HEK293 (cell line): ENCODE measurements around the gene SH3GL1.
A peak's percentile ranks its signal among the peaks of the same experiment; 100 is the strongest.

Source experiments
- CTCF ChIA-PET: fragments of 350-600 bp; formaldehyde crosslinking; extraction: SDS; loops from one replicate; lab custom pipeline; 2021; ENCODE audit warnings: antibody characterized with exemption; lab: Yijun Ruan, JAX
- POLR2A ChIA-PET: fragments of 300-600 bp; formaldehyde crosslinking; extraction: SDS; loops from one replicate; lab custom pipeline; 2020; ENCODE audit warnings: antibody characterized with exemption, inconsistent platforms; lab: Yijun Ruan, JAX
- H3K27ac ChIP-seq: fragments of 200-500 bp; sonication (Bioruptor generic); 2 replicates; pipeline ENCODE4 v1.5.1; 2014; ENCODE audit warnings: low read depth, low read length, control low read depth, inconsistent platforms; ENCODE audit errors: extremely low read depth
- H3K36me3 ChIP-seq, 2 experiments: fragments of 200-500 bp in 1 of 2; sonication (Bioruptor generic) in 1 of 2; 1 replicate in 1 of 2; 2 replicates in 1 of 2; pipeline ENCODE4 v1.5.1; 2014 to 2017; ENCODE audit warnings: inconsistent platforms in 2 of 2, low read length in 2 of 2; ENCODE audit not compliant: control insufficient read depth in 2 of 2, insufficient read depth in 1 of 2
- H3K4me1 ChIP-seq: fragments of 200-500 bp; sonication (Bioruptor generic); 2 replicates; pipeline ENCODE4 v1.5.1; 2014; ENCODE audit warnings: mild to moderate bottlenecking, low read length, inconsistent platforms; ENCODE audit not compliant: control insufficient read depth, insufficient read depth
- H3K4me3 ChIP-seq: 2 replicates; pipeline ENCODE4 v1.5.1; 2011; ENCODE audit warnings: low read depth, mild to moderate bottlenecking, control low read depth, low read length, moderate library complexity
- H3K9me3 ChIP-seq: fragments of 200-500 bp; sonication (Bioruptor generic); 2 replicates; pipeline ENCODE4 v1.5.1; 2014; ENCODE audit warnings: low read depth, low read length, inconsistent platforms; ENCODE audit not compliant: control insufficient read depth, insufficient read depth
- SP7 ChIP-seq: fragments of 450-650 bp; formaldehyde crosslinking; IDR thresholded peaks from 2 replicates; pipeline ENCODE4 v1.5.1; 2016; ENCODE audit warnings: missing biosample characterization, missing genetic modification characterization
- ZBTB17 ChIP-seq: fragments of 450-650 bp; formaldehyde crosslinking; IDR thresholded peaks from 2 replicates; pipeline ENCODE4 v1.5.1; 2016; ENCODE audit warnings: missing biosample characterization, missing genetic modification characterization
- ZBTB48 ChIP-seq: fragments of 450-650 bp; formaldehyde crosslinking; IDR thresholded peaks from 2 replicates; pipeline ENCODE4 v1.5.1; 2016; ENCODE audit warnings: missing biosample characterization, missing genetic modification characterization
- ZNF10 ChIP-seq: fragments of 450-650 bp; formaldehyde crosslinking; IDR thresholded peaks from 2 replicates; pipeline ENCODE4 v1.5.1; 2017; ENCODE audit warnings: missing biosample characterization, missing genetic modification characterization
- ZNF248 ChIP-seq: fragments of 450-650 bp; formaldehyde crosslinking; IDR thresholded peaks from 2 replicates; pipeline ENCODE4 v1.5.1; 2017; ENCODE audit warnings: missing biosample characterization, missing genetic modification characterization
- ZNF26 ChIP-seq: fragments of 450-650 bp; formaldehyde crosslinking; IDR thresholded peaks from 2 replicates; pipeline ENCODE4 v1.5.1; 2016; ENCODE audit warnings: missing biosample characterization, missing genetic modification characterization
- ZNF335 ChIP-seq: fragments of 450-650 bp; formaldehyde crosslinking; conservative IDR thresholded peaks from 2 replicates; pipeline ENCODE4 v1.5.1; 2016; ENCODE audit warnings: missing biosample characterization, missing genetic modification characterization
- ZNF341 ChIP-seq: fragments of 450-650 bp; formaldehyde crosslinking; IDR thresholded peaks from 2 replicates; pipeline ENCODE4; 2016; ENCODE audit warnings: low read depth, missing biosample characterization, missing genetic modification characterization
- ZNF362 ChIP-seq: fragments of 450-650 bp; formaldehyde crosslinking; IDR thresholded peaks from 2 replicates; pipeline ENCODE4 v1.5.1; 2016; ENCODE audit warnings: missing biosample characterization, missing genetic modification characterization
- ZNF398 ChIP-seq: fragments of 450-650 bp; formaldehyde crosslinking; IDR thresholded peaks from 2 replicates; pipeline ENCODE4 v1.5.1; 2017; ENCODE audit warnings: missing biosample characterization, missing genetic modification characterization
- ZNF658 ChIP-seq: fragments of 450-650 bp; formaldehyde crosslinking; IDR thresholded peaks from 2 replicates; pipeline ENCODE4; 2016; ENCODE audit warnings: missing biosample characterization, missing genetic modification characterization
- ZXDB ChIP-seq: fragments of 450-650 bp; formaldehyde crosslinking; IDR thresholded peaks from 2 replicates; pipeline ENCODE4 v1.5.1; 2016; ENCODE audit warnings: missing biosample characterization, missing genetic modification characterization

Gene SH3GL1

GRCh38 chr19:4399812-4400134 is 574 bp downstream of the SH3GL1 start:
- TF ChIP-seq SP7 (0 out of 2 replicates have a peak, but pooled peaks have one; percentile 7), ZNF248 (tag by site-specific recombination) (no peak), ZNF335 (tag by site-specific recombination) (0 out of 2 replicates have a peak, but pooled peaks have one; percentile 72), ZNF398 (no peak), ZBTB17 (tag by site-specific recombination) (peak; percentile 45), ZXDB (tag by site-specific recombination) (peak; percentile 74; the same call in 1 of the 2 replicates), ZBTB48 (0 out of 2 replicates have a peak, but pooled peaks have one; percentile 88)
- no peaks in the 10 kb centered on the region for H3K4me1 ChIP-seq
- CTCF ChIA-PET = interaction anchor here (0.6 to 3.0 kb wide), 17 partner anchors 11 to 391 kb away, joined by 3 to 40 read pairs (median 4); no protein-coding TSS in a partner anchor
- POLR2A ChIA-PET = interaction anchor here (1.0 to 1.1 kb wide), 3 partner anchors 24 to 133 kb away, joined by 3 to 6 read pairs (median 4); no protein-coding TSS in a partner anchor
- H3K9me3 ChIP-seq = no peaks in the 10 kb centered on the region
- peak overlapping the region; percentile 84 for H3K27ac ChIP-seq
- H3K36me3 ChIP-seq = peaks cover 3 to 42% of the 10 kb centered on the region in 2 experiments; a peak in 2 of 3 replicates
- H3K4me3 ChIP-seq = peak overlapping the region; percentile 95

- TF ChIP-seq ZNF10 (tag by site-specific recombination) = peak; percentile 49; the same call in 1 of the 2 replicates
- no peak for TF ChIP-seq ZNF658 (tag by site-specific recombination)
- H3K36me3 ChIP-seq = peaks cover 3 to 37% of the 10 kb centered on the region in 2 experiments; a peak in 2 of 3 replicates
- POLR2A ChIA-PET = no interaction called here
- H3K4me3 ChIP-seq = no peak overlapping the region
- H3K9me3 ChIP-seq = no peaks in the 10 kb centered on the region
- H3K27ac ChIP-seq = no peak overlapping the region
- no peaks in the 10 kb centered on the region for H3K4me1 ChIP-seq
- CTCF ChIA-PET = interaction anchor here (0.7 to 1.3 kb wide), 3 partner anchors 9 to 45 kb away, joined by 3 to 4 read pairs (median 4); no protein-coding TSS in a partner anchor
Measured at GRCh38 chr19:4396949-4397783, 3.2 kb downstream of the SH3GL1 start.

- peaks cover 3 to 45% of the 10 kb centered on the region in 2 experiments; a peak in 2 of 3 replicates for H3K36me3 ChIP-seq
- no peak overlapping the region for H3K4me3 ChIP-seq
- TF ChIP-seq ZNF26 (tag by site-specific recombination) (no peak), ZNF341 (tag by site-specific recombination) (peak; percentile 50), ZNF362 (tag by site-specific recombination) (0 out of 2 replicates have a peak, but pooled peaks have one; percentile 18)
- ChIA-PET POLR2A (interaction anchor here (0.6 to 1.3 kb wide), 6 partner anchors 8 to 51 kb away, joined by 3 to 7 read pairs (median 4); partner anchors contain the start of gene CHAF1A), CTCF (interaction anchor here (0.7 kb wide), 1 partner anchor 18 kb away, joined by 3 read pairs; no protein-coding TSS in a partner anchor)
- no peak overlapping the region for H3K27ac ChIP-seq
- no peaks in the 10 kb centered on the region for H3K9me3 ChIP-seq
- peaks cover 13% of the 10 kb centered on the region for H3K4me1 ChIP-seq
Measured at GRCh38 chr19:4393947-4394590, 6.3 kb downstream of the SH3GL1 start.
